Ishikawa (cell line): Measurements from ENCODE around the gene AKT1S1.

Experiments used
- CEBPB ChIP-seq: IDR thresholded peaks from 2 replicates; pipeline ENCODE4 v1.6.1; 2012
- EP300 ChIP-seq: IDR thresholded peaks from 2 replicates; pipeline ENCODE4 v1.6.1; 2012; ENCODE audit warnings: borderline replicate concordance
- FOXM1 ChIP-seq: IDR thresholded peaks from 2 replicates; pipeline ENCODE4 v1.6.1; 2012; ENCODE audit warnings: low read depth, borderline replicate concordance
- MAX ChIP-seq: IDR thresholded peaks from 2 replicates; pipeline ENCODE4 v1.6.1; 2012
- RAD21 ChIP-seq: IDR thresholded peaks from 2 replicates; pipeline ENCODE4 v1.6.1; 2012; ENCODE audit warnings: low read depth
- TAF1 ChIP-seq: IDR thresholded peaks from 2 replicates; pipeline ENCODE4 v1.6.1; 2012; ENCODE audit warnings: low read depth, mild to moderate bottlenecking
- TCF12 ChIP-seq: IDR thresholded peaks from 2 replicates; pipeline ENCODE4 v1.6.1; 2012; ENCODE audit warnings: low read depth
- YY1 ChIP-seq: IDR thresholded peaks from 2 replicates; pipeline ENCODE4 v1.6.1; 2012; ENCODE audit warnings: low read depth

- TF ChIP-seq RAD21 (no peak), MAX (no peak), EP300 (no peak), YY1 (no peak), CEBPB (no peak), TAF1 (no peak), TCF12 (no peak), FOXM1 (no peak)
These were observed 2.5 kb downstream of the AKT1S1 start for GRCh38 chr19:49874503-49875157.
